MCF 10A (cell line): ENCODE measurements around the gene LYPD6. TPM values are rescaled to one million over a fixed set of nuclear protein-coding genes. Genes with fewer than 3 reads are reported as not detected.

Source experiments
- BruUV-seq: library from RNA; stranded (reverse); fragments of 400-500 nt; replicated peaks from 2 replicates; lab custom pipeline; 2021; lab: Mats Ljungman, UMichigan
- CTCF ChIA-PET: fragments of 300-600 bp; sonication (Branson Sonifier 250); formaldehyde crosslinking; extraction: SDS; loops from one replicate; lab custom pipeline; 2021; ENCODE audit warnings: antibody characterized with exemption, inconsistent platforms; lab: Yijun Ruan, JAX
- POLR2A ChIA-PET: fragments of 300-600, 350-650 bp; sonication (Branson Sonifier 250); formaldehyde crosslinking; extraction: SDS; loops from one replicate; lab custom pipeline; 2020; ENCODE audit warnings: antibody characterized with exemption, inconsistent platforms; lab: Yijun Ruan, JAX
- DNase-seq: peaks from one replicate; pipeline ENCODE4 v3.0.0-alpha.2; 2018; ENCODE audit not compliant: unreplicated experiment
- H3K27ac Mint-ChIP-seq: one replicate; pipeline ENCODE4 v1.8.0; 2022; ENCODE audit warnings: mild to moderate bottlenecking, low read depth, mixed read lengths; ENCODE audit not compliant: unreplicated experiment
- H3K27me3 Mint-ChIP-seq: one replicate; pipeline ENCODE4 v1.8.0; 2022; ENCODE audit warnings: mixed read lengths; ENCODE audit not compliant: insufficient read depth, unreplicated experiment
- H3K36me3 Mint-ChIP-seq: one replicate; pipeline ENCODE4 v1.8.0; 2022; ENCODE audit warnings: mild to moderate bottlenecking, moderate library complexity, mixed read lengths; ENCODE audit not compliant: insufficient read depth, unreplicated experiment
- H3K4me1 Mint-ChIP-seq: one replicate; pipeline ENCODE4 v1.8.0; 2022; ENCODE audit warnings: mixed read lengths; ENCODE audit not compliant: insufficient read depth, unreplicated experiment
- H3K4me3 Mint-ChIP-seq: one replicate; pipeline ENCODE4 v1.8.0; 2022; ENCODE audit warnings: mild to moderate bottlenecking, moderate library complexity, mixed read lengths; ENCODE audit not compliant: unreplicated experiment
- H3K9me3 Mint-ChIP-seq: one replicate; pipeline ENCODE4 v1.8.0; 2022; ENCODE audit warnings: mixed read lengths; ENCODE audit not compliant: unreplicated experiment
- intact Hi-C: fragments of 100-400 bp; cut with micrococcal nuclease; formaldehyde crosslinking; loops from 2 replicates; pipeline ENCODE4 v1.14.1; 2022
- total RNA-seq: library from RNA; stranded (reverse); gene quantifications from 2 replicates; pipeline ENCODE4 v1.2.3, GENCODE V29; 2022
- TF ChIP-seq, protein P1 (sequence below): fragments of 200-600 bp; IDR thresholded peaks from one replicate; pipeline ENCODE4 v1.8.0; 2022; ENCODE audit warnings: antibody characterized with exemption, mild to moderate bottlenecking; ENCODE audit not compliant: unreplicated experiment

LYPD6 gene
- total RNA-seq, 1 experiment from 2014 or later, result 3.2 TPM

DNA sequence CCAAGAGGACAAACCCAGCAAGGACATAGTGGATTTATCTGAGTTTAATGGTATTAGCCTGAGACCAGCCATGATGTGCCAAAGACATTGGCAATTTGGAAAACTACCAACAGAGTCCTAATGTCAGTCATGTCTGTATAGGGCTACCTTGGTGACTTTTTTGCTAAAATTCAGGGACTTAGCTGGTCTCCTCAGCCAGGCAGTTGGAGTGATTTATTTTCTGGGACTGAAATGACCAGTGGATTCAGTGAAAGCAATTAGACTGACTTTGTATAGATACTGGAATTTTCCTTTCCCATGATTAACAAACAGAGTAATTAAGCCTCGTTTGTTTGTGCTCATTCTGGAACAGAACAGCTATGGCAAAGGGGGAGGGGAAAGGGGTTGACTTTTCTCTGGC lies 55.0 kb downstream of the LYPD6 start:
- Mint-ChIP-seq H3K27ac (no peak overlapping the region), H3K36me3 (no peaks in the 10 kb centered on the region), H3K4me3 (no peak overlapping the region), H3K9me3 (no peaks in the 10 kb centered on the region), H3K4me1 (peaks cover 5% of the 10 kb centered on the region), H3K27me3 (no peaks in the 10 kb centered on the region)
- no TSS peak for BruUV-seq
- DNase-seq, result no peak
- TF ChIP-seq, protein P1, sequence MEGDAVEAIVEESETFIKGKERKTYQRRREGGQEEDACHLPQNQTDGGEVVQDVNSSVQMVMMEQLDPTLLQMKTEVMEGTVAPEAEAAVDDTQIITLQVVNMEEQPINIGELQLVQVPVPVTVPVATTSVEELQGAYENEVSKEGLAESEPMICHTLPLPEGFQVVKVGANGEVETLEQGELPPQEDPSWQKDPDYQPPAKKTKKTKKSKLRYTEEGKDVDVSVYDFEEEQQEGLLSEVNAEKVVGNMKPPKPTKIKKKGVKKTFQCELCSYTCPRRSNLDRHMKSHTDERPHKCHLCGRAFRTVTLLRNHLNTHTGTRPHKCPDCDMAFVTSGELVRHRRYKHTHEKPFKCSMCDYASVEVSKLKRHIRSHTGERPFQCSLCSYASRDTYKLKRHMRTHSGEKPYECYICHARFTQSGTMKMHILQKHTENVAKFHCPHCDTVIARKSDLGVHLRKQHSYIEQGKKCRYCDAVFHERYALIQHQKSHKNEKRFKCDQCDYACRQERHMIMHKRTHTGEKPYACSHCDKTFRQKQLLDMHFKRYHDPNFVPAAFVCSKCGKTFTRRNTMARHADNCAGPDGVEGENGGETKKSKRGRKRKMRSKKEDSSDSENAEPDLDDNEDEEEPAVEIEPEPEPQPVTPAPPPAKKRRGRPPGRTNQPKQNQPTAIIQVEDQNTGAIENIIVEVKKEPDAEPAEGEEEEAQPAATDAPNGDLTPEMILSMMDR, result no peak
- ChIA-PET POLR2A (no interaction called here), CTCF (interaction anchor here (0.6 kb wide), 1 partner anchor 633 kb away, joined by 3 read pairs; no protein-coding TSS in a partner anchor)
- intact Hi-C loops, result no loop called here

DNA sequence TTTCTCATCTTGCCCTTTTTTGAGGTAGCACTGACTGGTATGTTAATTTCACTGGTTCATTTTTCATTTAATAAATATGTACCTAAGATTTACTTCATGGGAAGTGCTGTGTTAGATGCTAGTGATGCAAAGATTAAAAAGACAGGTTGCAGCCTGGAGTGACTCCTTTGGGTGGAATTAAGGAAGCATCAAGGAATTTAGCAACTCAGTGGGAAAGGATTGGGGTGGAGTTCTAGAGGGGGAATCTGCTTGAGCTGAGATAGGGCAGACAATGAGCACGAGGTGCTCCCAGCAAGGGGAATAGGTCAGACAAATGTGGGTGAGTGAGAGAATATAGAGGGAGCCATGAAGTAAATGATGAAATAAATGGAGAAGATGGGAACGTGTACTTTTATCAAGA lies 57.0 kb downstream of the LYPD6 start:
- Mint-ChIP-seq H3K9me3 (peaks cover 6% of the 10 kb centered on the region), H3K27me3 (no peaks in the 10 kb centered on the region), H3K4me3 (no peak overlapping the region), H3K27ac (no peak overlapping the region), H3K4me1 (peaks cover 5% of the 10 kb centered on the region), H3K36me3 (no peaks in the 10 kb centered on the region)
- TF ChIP-seq, protein P1, result no peak
- no TSS peak for BruUV-seq
- POLR2A ChIA-PET, result no interaction called here
- intact Hi-C loops, result no loop called here
- CTCF ChIA-PET, result no interaction called here
- DNase-seq, result no peak

DNA sequence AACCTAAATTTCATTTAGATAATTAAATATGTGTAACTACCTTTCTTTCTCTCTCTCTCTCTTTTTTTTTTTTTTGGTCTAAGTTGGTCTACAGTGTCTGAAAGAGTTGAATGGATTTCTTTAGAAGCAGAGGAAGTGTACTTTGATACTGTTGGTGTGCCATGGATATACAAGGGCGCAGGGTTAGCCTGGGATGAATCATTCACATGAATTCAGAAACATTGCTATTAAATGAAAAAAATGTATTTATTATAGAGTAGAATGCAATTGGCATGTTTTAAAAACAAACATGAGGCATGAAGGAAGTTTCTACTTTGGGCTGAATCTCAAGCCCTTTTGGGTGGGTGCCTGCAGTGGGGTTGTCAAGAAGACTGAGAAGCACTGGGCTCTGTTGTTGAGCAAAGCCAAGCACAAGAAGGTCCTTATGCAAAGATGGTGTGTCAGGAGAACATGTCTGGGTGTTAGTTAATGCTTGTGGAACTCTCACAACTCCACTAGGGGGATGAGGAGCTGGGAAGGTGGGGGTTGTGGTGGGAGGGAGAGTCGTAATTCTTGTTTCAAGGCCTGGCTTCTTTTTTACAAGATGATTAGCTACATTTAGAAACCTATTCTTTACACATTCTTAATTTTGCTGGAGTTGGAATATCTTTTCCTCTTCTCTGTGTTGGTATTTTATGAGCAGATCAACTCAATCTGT lies 57.9 kb downstream of the LYPD6 start:
- ChIA-PET POLR2A (interaction anchor here (0.8 kb wide), 1 partner anchor 9 kb away, joined by 5 read pairs; no protein-coding TSS in a partner anchor), CTCF (interaction anchor here (0.6 to 0.9 kb wide), 3 partner anchors 99 to 239 kb away, joined by 3 to 4 read pairs (median 3); no protein-coding TSS in a partner anchor)
- intact Hi-C loops, result no loop called here
- BruUV-seq, result no TSS peak
- H3K9me3 Mint-ChIP-seq, result peaks cover 6% of the 10 kb centered on the region
- no peak overlapping the region for H3K4me3 Mint-ChIP-seq
- no peak overlapping the region for H3K27ac Mint-ChIP-seq
- TF ChIP-seq, protein P1, result no peak
- peaks cover 5% of the 10 kb centered on the region for H3K4me1 Mint-ChIP-seq
- DNase-seq, result peak; percentile 5
- H3K36me3 Mint-ChIP-seq, result no peaks in the 10 kb centered on the region
- H3K27me3 Mint-ChIP-seq, result no peaks in the 10 kb centered on the region

DNA sequence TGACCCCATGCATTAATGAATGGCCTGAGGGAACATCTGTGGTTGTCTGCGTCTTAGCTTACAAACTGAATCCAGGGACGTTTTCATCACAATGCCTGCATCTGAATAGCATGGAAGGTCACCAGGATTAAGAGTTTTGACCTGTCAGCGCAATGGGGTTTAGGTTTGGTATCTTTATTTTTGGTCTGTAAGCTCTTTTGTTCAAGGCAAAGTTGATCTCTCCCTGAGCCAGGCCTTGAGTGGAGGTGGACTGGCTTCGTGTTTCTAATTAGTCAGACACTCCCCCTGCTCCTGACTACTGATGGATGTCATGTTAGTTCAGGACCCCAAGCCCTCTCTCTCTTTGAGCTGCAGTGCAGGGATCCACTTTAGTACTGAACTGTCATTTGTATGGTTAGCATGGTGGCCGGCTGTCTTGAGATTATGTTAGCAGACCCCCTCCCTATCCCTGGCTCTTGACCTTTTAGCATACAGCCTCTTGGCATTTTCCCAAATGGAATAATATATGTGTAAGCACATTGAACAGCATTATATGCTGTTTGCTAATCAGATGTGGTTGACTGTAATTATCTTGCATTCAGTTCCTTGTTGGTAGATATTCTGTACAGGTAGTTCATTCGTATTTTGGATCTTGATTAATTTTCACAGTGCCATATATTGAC lies 59.2 kb downstream of the LYPD6 start:
- TF ChIP-seq, protein P1, result no peak
- H3K4me1 Mint-ChIP-seq, result peaks cover 5% of the 10 kb centered on the region
- POLR2A ChIA-PET, result no interaction called here
- no peaks in the 10 kb centered on the region for H3K27me3 Mint-ChIP-seq
- H3K4me3 Mint-ChIP-seq, result no peak overlapping the region
- no peak overlapping the region for H3K27ac Mint-ChIP-seq
- intact Hi-C loops, result no loop called here
- CTCF ChIA-PET, result no interaction called here
- H3K36me3 Mint-ChIP-seq, result peaks cover 8% of the 10 kb centered on the region
- BruUV-seq, result no TSS peak
- peaks cover 6% of the 10 kb centered on the region for H3K9me3 Mint-ChIP-seq
- DNase-seq, result no peak
